NCI-H2196 (cell line): ENCODE measurements around the gene GALNT1.

Source experiments
- DNase-seq: peaks from one replicate; lab custom pipeline; 2025; ENCODE audit not compliant: unreplicated experiment; lab: John Stamatoyannopoulos, UW

Gene GALNT1

DNA sequence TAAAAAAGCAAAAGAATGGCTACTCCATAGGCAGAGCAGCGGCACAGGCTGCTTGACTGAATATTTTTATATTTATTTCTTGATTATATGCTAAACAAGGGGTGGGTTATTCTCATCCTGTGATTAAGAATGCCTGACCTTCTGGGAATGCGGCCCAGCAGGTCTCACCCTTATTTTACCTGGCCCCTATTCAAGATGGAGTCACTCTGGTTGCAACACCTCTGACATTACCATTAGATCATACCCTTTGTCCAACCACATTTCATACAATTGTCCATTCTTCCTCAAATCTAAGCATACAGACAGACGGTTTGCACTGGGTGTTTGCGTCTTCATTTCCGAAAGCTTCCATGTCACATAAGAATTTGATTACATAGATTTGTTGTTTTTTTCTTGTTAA is 168.2 kb downstream of the GALNT1 start:
- DNase-seq: no peak

DNA sequence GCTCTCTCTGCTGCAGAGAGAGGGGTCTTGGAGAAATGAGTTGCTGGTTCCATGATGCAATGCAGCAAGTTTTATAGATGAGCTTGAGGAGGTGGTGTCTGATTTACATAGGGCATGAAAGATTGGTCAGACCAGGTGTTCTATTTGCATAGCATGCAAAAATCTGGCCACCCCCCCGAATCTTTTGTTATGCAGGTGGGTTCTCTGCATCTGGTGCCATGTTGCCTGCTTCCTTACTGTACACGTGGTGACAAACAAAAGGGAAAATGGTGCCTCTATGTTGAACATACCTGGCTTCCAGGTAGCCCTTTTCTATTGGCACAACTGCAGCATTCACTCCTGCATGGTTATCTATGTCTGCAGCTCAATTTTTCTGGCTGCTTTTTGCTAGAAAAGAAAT is 169.4 kb downstream of the GALNT1 start:
- DNase-seq: no peak

- DNase-seq: no peak
These were observed 171.9 kb downstream of the GALNT1 start for GRCh38 chr18:35753306-35753910.

- no peak for DNase-seq
These were observed 172.9 kb downstream of the GALNT1 start for GRCh38 chr18:35754464-35754863.

DNA sequence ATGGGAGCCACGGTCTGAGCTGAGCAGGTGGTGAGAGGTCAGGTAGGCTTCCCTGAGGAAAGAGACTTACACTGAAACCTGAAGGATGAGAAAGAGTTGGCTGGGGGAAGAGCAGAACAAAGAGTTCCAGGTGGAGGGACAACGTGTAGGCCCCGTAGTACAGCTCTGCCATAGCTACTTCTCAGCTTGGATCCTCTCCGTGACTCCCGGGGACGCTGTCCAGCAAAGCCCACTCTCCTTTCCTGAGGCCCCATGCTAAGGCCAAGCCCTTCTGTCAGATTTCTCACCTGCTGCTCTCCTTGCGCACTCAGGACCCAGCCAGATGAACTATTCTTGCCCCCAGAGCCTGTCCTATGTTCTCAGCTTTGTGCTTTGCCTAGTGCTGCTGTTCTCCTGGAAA is 173.8 kb downstream of the GALNT1 start:
- DNase-seq: no peak

DNA sequence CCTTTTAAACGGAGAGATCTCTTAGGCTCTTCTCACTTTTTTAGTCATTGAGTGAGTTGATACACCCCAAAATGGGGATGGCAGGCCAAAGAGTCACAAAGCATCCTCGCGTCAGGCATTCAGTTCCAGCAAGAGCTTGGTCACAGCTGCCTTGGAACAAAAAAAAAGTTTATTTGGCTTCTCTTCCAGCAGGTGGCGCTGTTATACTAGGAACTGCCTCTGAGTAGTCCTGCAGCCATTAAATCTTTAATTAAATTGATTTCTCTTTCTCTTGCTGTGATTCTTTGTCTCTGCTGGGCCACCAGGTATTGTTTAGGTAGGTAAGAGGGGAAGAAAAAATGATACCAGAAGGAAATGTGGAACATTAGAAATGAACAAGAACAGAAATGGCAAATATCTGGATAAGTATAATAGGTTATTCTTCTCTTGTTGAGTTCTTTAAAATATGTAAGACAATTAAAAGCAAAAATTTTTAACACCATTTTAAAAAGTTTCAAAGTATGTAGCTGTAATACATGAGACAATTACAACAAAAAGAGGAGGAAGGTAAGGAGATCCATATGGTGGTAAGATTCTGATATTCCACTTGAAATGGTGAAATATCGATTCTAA is 175.1 kb downstream of the GALNT1 start:
- DNase-seq: peak; percentile 30
